GM10248 (cell line): ENCODE measurements around the gene FGF4.

Experiments
- CTCF ChIA-PET: fragments of 300-600 bp; sonication (Branson Sonifier 250); formaldehyde crosslinking; extraction: SDS; loops from one replicate; lab custom pipeline; 2021; ENCODE audit warnings: antibody characterized with exemption; lab: Yijun Ruan, JAX
- POLR2A ChIA-PET: fragments of 350-650 bp; sonication (Branson Sonifier 250); formaldehyde crosslinking; extraction: SDS; loops from one replicate; lab custom pipeline; 2020; ENCODE audit warnings: antibody characterized with exemption; lab: Yijun Ruan, JAX
- DNase-seq: peaks from one replicate; pipeline ENCODE4 v3.0.0; 2012; ENCODE audit errors: extremely low spot score
- CTCF ChIP-seq: IDR thresholded peaks from 2 replicates; pipeline ENCODE4 v1.5.1; 2012; ENCODE audit warnings: mild to moderate bottlenecking, low read depth; ENCODE audit errors: extremely low read depth, missing control alignments, control extremely low read depth

Gene FGF4

GRCh38 chr11:69760319-69760718 lies 14.8 kb downstream of the FGF4 start:
- CTCF ChIA-PET: interaction anchor here (1.2 kb wide), 1 partner anchor 9 kb away, joined by 3 read pairs; no protein-coding TSS in a partner anchor
- POLR2A ChIA-PET: no interaction called here
- no peak for TF ChIP-seq CTCF
- no peak for DNase-seq

GRCh38 chr11:69752890-69753289 lies 22.3 kb downstream of the FGF4 start:
- CTCF ChIA-PET: no interaction called here
- TF ChIP-seq CTCF: no peak
- POLR2A ChIA-PET: no interaction called here
- DNase-seq: no peak

- no peak for DNase-seq
- ChIA-PET POLR2A (no interaction called here), CTCF (no interaction called here)
- no peak for TF ChIP-seq CTCF
Measured at GRCh38 chr11:69750875-69751597, 24.1 kb downstream of the FGF4 start.

GRCh38 chr11:69750108-69750850 lies 24.9 kb downstream of the FGF4 start:
- ChIA-PET POLR2A (no interaction called here), CTCF (no interaction called here)
- DNase-seq: no peak
- no peak for TF ChIP-seq CTCF

- TF ChIP-seq CTCF: no peak
- no peak for DNase-seq
- ChIA-PET CTCF (no interaction called here), POLR2A (no interaction called here)
Measured at GRCh38 chr11:69748637-69749036, 26.5 kb downstream of the FGF4 start.

GRCh38 chr11:69746752-69747742 lies 28.1 kb downstream of the FGF4 start:
- ChIA-PET POLR2A (no interaction called here), CTCF (no interaction called here)
- no peak for TF ChIP-seq CTCF
- no peak for DNase-seq
